Endodermal cell (in vitro differentiated cells): ENCODE measurements around the gene MGAT3. TPM values are rescaled to one million over a fixed set of nuclear protein-coding genes. Genes with fewer than 3 reads are reported as not detected.

Source experiments
- DNase-seq: peaks from one replicate; pipeline ENCODE4 v3.0.0-alpha.2; 2017
- H3K27ac ChIP-seq: 2 replicates; pipeline ENCODE4 v1.5.1; 2013; ENCODE audit warnings: mild to moderate bottlenecking, low read depth, low read length, moderate library complexity
- H3K27me3 ChIP-seq: 2 replicates; pipeline ENCODE4 v1.6.1; 2013; ENCODE audit warnings: mild to moderate bottlenecking, low read length, moderate library complexity; ENCODE audit not compliant: insufficient read depth, control insufficient read depth, poor library complexity, severe bottlenecking
- H3K36me3 ChIP-seq: 2 replicates; pipeline ENCODE4 v1.7.0; 2013; ENCODE audit warnings: mild to moderate bottlenecking, low read length, moderate library complexity; ENCODE audit not compliant: control insufficient read depth, insufficient read depth
- H3K4me1 ChIP-seq: one replicate; pipeline ENCODE4 v1.7.0; 2013; ENCODE audit warnings: low read length; ENCODE audit not compliant: control insufficient read depth, insufficient read depth
- H3K4me3 ChIP-seq: 2 replicates; pipeline ENCODE4 v1.5.1; 2013; ENCODE audit warnings: mild to moderate bottlenecking, low read length, moderate library complexity
- H3K9ac ChIP-seq: 2 replicates; pipeline ENCODE4 v1.6.1; 2013; ENCODE audit warnings: mild to moderate bottlenecking, low read length, moderate library complexity; ENCODE audit not compliant: poor library complexity, severe bottlenecking; ENCODE audit errors: extremely low read depth
- H3K9me3 ChIP-seq: 2 replicates; pipeline ENCODE4 v1.6.1; 2013; ENCODE audit warnings: mild to moderate bottlenecking, low read length, moderate library complexity; ENCODE audit not compliant: control insufficient read depth
- H3K27ac Mint-ChIP-seq: 2 replicates; pipeline ENCODE4 v1.8.0; 2020; ENCODE audit warnings: mixed read lengths
- H3K27me3 Mint-ChIP-seq: 2 replicates; pipeline ENCODE4 v1.8.0; 2021; ENCODE audit warnings: mild to moderate bottlenecking, mixed read lengths; ENCODE audit not compliant: insufficient read depth
- H3K36me3 Mint-ChIP-seq: 2 replicates; pipeline ENCODE4 v1.8.0; 2020; ENCODE audit warnings: low read depth, mixed read lengths
- H3K4me1 Mint-ChIP-seq: 2 replicates; pipeline ENCODE4 v1.8.0; 2020; ENCODE audit warnings: mixed read lengths
- H3K4me3 Mint-ChIP-seq: 2 replicates; pipeline ENCODE4 v1.8.0; 2020; ENCODE audit warnings: mild to moderate bottlenecking, moderate library complexity, mixed read lengths
- H3K9me3 Mint-ChIP-seq: 2 replicates; pipeline ENCODE4 v1.8.0; 2020; ENCODE audit warnings: mild to moderate bottlenecking, mixed read lengths
- WGBS, 2 experiments: methylation state at CpG; one replicate each; pipeline versions ENCODE4 v1.1.5 to v1.1.7; 2013; ENCODE audit warnings: missing lambda C conversion rate in 2 of 2, mixed read lengths in 1 of 2; ENCODE audit not compliant: insufficient coverage in 1 of 2, insufficient read length in 1 of 2; 5-methylcytosine and 5-hydroxymethylcytosine counted together
- total RNA-seq, 2 donors: library from RNA; stranded (reverse); fragmentation: NEBNext Ultra II Directional in 1 of 2; extraction: Animal tissue kit (Norgen Biotek cat#: 25700) in 1 of 2; gene quantifications; 2 replicates in 1 of 2; 3 replicates in 1 of 2; pipeline ENCODE4 v1.2.1, GENCODE V29; 2021
- TF ChIP-seq, protein P1 (sequence below): fragments of 200-600 bp; sonication (generic); conservative IDR thresholded peaks from 2 replicates; pipeline ENCODE4 v1.5.0; 2021; ENCODE audit warnings: antibody characterized with exemption, mild to moderate bottlenecking

Gene MGAT3
- total RNA-seq, 2 donors from 2014 or later: 9.0 to 16.7 TPM

DNA sequence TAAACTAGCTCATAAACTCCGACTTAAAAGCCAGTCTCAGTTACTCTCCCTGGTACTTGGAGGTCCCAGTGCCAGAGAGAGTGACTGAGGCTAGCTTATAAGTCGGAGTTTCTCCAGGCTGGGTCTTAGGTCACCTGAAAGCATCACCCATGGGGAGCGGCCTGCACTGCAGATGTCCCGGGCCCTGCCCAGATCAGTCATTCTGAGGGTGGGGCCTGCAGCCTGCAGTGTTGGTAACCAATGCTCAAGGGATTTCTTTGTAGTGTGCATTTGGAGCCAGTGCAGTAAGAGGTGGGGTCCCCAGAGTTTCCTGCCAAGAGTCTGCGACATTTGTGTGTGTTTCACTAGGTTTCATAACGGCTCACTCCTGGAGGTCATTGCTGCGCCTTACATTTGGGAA is 42.4 kb upstream of the MGAT3 start:
- TF ChIP-seq, protein P1, sequence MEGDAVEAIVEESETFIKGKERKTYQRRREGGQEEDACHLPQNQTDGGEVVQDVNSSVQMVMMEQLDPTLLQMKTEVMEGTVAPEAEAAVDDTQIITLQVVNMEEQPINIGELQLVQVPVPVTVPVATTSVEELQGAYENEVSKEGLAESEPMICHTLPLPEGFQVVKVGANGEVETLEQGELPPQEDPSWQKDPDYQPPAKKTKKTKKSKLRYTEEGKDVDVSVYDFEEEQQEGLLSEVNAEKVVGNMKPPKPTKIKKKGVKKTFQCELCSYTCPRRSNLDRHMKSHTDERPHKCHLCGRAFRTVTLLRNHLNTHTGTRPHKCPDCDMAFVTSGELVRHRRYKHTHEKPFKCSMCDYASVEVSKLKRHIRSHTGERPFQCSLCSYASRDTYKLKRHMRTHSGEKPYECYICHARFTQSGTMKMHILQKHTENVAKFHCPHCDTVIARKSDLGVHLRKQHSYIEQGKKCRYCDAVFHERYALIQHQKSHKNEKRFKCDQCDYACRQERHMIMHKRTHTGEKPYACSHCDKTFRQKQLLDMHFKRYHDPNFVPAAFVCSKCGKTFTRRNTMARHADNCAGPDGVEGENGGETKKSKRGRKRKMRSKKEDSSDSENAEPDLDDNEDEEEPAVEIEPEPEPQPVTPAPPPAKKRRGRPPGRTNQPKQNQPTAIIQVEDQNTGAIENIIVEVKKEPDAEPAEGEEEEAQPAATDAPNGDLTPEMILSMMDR: no peak
- no peak overlapping the region for H3K4me3 Mint-ChIP-seq

DNA sequence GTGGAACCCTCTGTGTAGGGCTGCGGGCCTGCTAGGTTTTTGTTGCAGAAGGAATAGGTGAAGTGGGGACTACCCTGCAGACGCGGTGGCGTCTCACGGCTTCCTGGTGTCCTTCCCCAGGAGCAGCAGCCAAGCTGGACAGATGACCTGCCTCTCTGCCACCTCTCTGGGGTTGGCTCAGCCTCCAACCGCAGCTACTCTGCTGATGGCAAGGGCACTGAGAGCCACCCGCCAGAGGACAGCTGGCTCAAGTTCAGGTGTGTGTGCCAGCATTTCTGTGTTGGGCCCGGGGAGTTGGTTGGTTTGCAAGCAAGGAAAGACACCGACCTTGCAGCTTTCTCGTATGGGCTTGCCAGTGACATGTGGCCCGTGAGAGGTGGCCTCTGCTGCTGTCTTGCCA is 41.9 kb upstream of the MGAT3 start:
- no peaks in the 10 kb centered on the region for H3K9me3 ChIP-seq
- no peaks in the 10 kb centered on the region for H3K27me3 ChIP-seq
- Mint-ChIP-seq H3K4me3 (no peak overlapping the region), H3K4me1 (no peaks in the 10 kb centered on the region), H3K36me3 (peaks cover 24% of the 10 kb centered on the region), H3K27me3 (no peaks in the 10 kb centered on the region), H3K27ac (no peak overlapping the region), H3K9me3 (no peaks in the 10 kb centered on the region)
- H3K9ac ChIP-seq: no peak overlapping the region
- H3K4me1 ChIP-seq: no peaks in the 10 kb centered on the region
- no peak overlapping the region for H3K27ac ChIP-seq
- no peak overlapping the region for H3K4me3 ChIP-seq
- peaks cover 16% of the 10 kb centered on the region for H3K36me3 ChIP-seq
- WGBS, 2 experiments: 93 to 98% methylated on average over 8 to 11 of the region's 11 CpGs
- TF ChIP-seq, protein P1: no peak
- no peak for DNase-seq

More for the DNA sequence above, 42.4 kb upstream of the MGAT3 start:
- Mint-ChIP-seq H3K36me3 (peaks cover 19% of the 10 kb centered on the region), H3K9me3 (no peaks in the 10 kb centered on the region), H3K27ac (no peak overlapping the region), H3K4me1 (no peaks in the 10 kb centered on the region), H3K27me3 (no peaks in the 10 kb centered on the region)
- Histone ChIP-seq H3K27ac (no peak overlapping the region), H3K4me1 (no peaks in the 10 kb centered on the region), H3K9me3 (no peaks in the 10 kb centered on the region), H3K9ac (no peak overlapping the region), H3K27me3 (no peaks in the 10 kb centered on the region), H3K36me3 (peaks cover 15% of the 10 kb centered on the region), H3K4me3 (no peak overlapping the region)
- DNase-seq: no peak
- WGBS, 2 experiments: 95 to 98% methylated on average over 6 to 7 of the region's 7 CpGs

DNA sequence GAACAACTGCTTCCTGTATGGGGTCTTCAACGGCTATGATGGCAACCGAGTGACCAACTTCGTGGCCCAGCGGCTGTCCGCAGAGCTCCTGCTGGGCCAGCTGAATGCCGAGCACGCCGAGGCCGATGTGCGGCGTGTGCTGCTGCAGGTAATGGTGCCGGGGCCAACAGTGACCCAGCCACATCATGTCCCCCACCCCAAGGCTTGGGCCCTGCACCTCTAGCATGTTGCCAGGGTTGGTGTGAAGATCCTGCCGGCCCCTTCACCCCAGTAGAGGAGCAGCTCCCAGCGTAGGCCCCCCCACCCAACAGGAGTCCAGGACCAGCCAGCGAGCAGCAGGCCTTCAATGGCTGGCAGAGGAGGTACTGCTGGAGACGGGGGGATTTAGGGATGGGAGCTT is 41.3 kb upstream of the MGAT3 start:
- Mint-ChIP-seq H3K36me3 (peaks cover 26% of the 10 kb centered on the region), H3K4me1 (no peaks in the 10 kb centered on the region), H3K4me3 (no peak overlapping the region), H3K27ac (no peak overlapping the region), H3K9me3 (no peaks in the 10 kb centered on the region), H3K27me3 (no peaks in the 10 kb centered on the region)
- peaks cover 16% of the 10 kb centered on the region for H3K36me3 ChIP-seq
- TF ChIP-seq, protein P1: no peak
- H3K9me3 ChIP-seq: no peaks in the 10 kb centered on the region
- no peaks in the 10 kb centered on the region for H3K4me1 ChIP-seq
- H3K27me3 ChIP-seq: no peaks in the 10 kb centered on the region
- H3K27ac ChIP-seq: no peak overlapping the region
- no peak overlapping the region for H3K9ac ChIP-seq
- DNase-seq: no peak
- H3K4me3 ChIP-seq: no peak overlapping the region
- whole genome bisulfite sequencing, 2 experiments: 96% methylated on average over 13 to 16 of the region's 16 CpGs
